Caco-2 (cell line): ENCODE data around the gene SLC44A1. TPM values are rescaled to one million over a fixed set of nuclear protein-coding genes. Genes with fewer than 3 reads are reported as not detected.

Experiments
- BruUV-seq: library from RNA; stranded (reverse); fragments of 400-500 nt; replicated peaks from 2 replicates; lab custom pipeline; 2021; lab: Mats Ljungman, UMichigan
- CTCF ChIA-PET: fragments of 300-600 bp; sonication (Branson Sonifier 250); formaldehyde crosslinking; loops from one replicate; lab custom pipeline; 2022; ENCODE audit warnings: antibody characterized with exemption; lab: Charles Lee
- POLR2A ChIA-PET: fragments of 300-600 bp; sonication (Branson Sonifier 250); formaldehyde crosslinking; loops from one replicate; lab custom pipeline; 2022; ENCODE audit warnings: antibody characterized with exemption; lab: Charles Lee
- DNase-seq, 2 experiments: peaks; one replicate each; pipeline versions ENCODE4 v3.0.0 to v3.0.0-alpha.2; 2020 to 2022
- H3K27me3 ChIP-seq: replicated peaks from 2 replicates; pipeline ENCODE4 v1.6.0; 2011; ENCODE audit warnings: low read length; ENCODE audit not compliant: control insufficient read depth, insufficient read depth
- H3K36me3 ChIP-seq: 2 replicates; pipeline ENCODE4 v1.5.1; 2011; ENCODE audit warnings: low read length; ENCODE audit not compliant: control insufficient read depth, insufficient read depth
- H3K4me1 ChIP-seq: fragments of 250-450 bp; sonication (Bioruptor Pico); 2 replicates; pipeline ENCODE4 v1.5.1; 2020; ENCODE audit warnings: mild to moderate bottlenecking
- H3K4me3 ChIP-seq: 2 replicates; pipeline ENCODE4 v1.5.1; 2011; ENCODE audit warnings: low read depth, mild to moderate bottlenecking, control low read depth, low read length
- H3K9me3 ChIP-seq: fragments of 250-450 bp; sonication (Bioruptor Pico); 2 replicates; pipeline ENCODE4 v1.5.1; 2020; ENCODE audit warnings: mild to moderate bottlenecking, moderate library complexity
- H3K27ac Mint-ChIP-seq: one replicate; pipeline ENCODE4 v1.8.0; 2022; ENCODE audit warnings: mixed read lengths; ENCODE audit not compliant: unreplicated experiment
- H3K27me3 Mint-ChIP-seq: one replicate; pipeline ENCODE4 v1.8.0; 2022; ENCODE audit warnings: mixed read lengths; ENCODE audit not compliant: insufficient read depth, unreplicated experiment
- H3K36me3 Mint-ChIP-seq: one replicate; pipeline ENCODE4 v1.8.0; 2022; ENCODE audit warnings: mild to moderate bottlenecking, mixed read lengths; ENCODE audit not compliant: insufficient read depth, unreplicated experiment
- H3K4me1 Mint-ChIP-seq: one replicate; pipeline ENCODE4 v1.8.0; 2022; ENCODE audit warnings: low read depth, mixed read lengths; ENCODE audit not compliant: unreplicated experiment
- H3K4me3 Mint-ChIP-seq: one replicate; pipeline ENCODE4 v1.8.0; 2022; ENCODE audit warnings: mild to moderate bottlenecking, moderate library complexity, mixed read lengths; ENCODE audit not compliant: unreplicated experiment
- H3K9me3 Mint-ChIP-seq: one replicate; pipeline ENCODE4 v1.8.0; 2022; ENCODE audit warnings: mixed read lengths; ENCODE audit not compliant: unreplicated experiment
- intact Hi-C: fragments of 100-400 bp; cut with micrococcal nuclease; formaldehyde crosslinking; loops from one replicate; pipeline ENCODE4 v1.10.0; 2022; ENCODE audit not compliant: unreplicated experiment
- total RNA-seq: library from RNA; stranded (reverse); gene quantifications from 2 replicates; pipeline ENCODE4 v1.2.3, GENCODE V29; 2022
- TF ChIP-seq, protein P1 (sequence below), 2 experiments: fragments of 200-600 bp in 1 of 2; IDR thresholded peaks; 1 replicate in 1 of 2; 2 replicates in 1 of 2; pipeline versions ENCODE4 v1.5.1 to v1.8.0; 2011 to 2022; ENCODE audit warnings: antibody characterized with exemption in 1 of 2, control low read depth in 1 of 2, inconsistent platforms in 1 of 2, low read depth in 1 of 2, low read length in 1 of 2, mild to moderate bottlenecking in 1 of 2, moderate library complexity in 1 of 2; ENCODE audit not compliant: insufficient read depth in 1 of 2, severe bottlenecking in 1 of 2, unreplicated experiment in 1 of 2

Gene SLC44A1
- total RNA-seq, 1 experiment from 2014 or later: 45.8 TPM

DNA sequence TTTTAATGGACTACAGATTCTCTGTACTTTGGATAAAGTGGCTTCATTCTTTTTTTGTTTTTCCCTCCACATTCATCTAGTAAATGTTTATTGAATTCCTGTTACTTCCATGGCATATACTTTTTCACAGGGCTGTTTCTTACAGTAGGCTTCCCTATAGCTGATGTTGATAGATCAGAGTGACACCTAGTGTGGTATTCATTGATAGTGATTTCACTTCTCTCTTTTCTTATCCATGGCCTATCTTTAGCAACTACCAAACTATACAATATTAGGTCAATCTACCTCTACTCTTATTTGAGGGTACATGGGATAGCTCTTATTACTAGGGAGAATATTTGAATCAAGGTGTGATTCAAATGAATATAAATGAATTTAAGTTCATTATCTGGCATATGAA is 239.2 kb downstream of the SLC44A1 start:
- TF ChIP-seq, protein P1, sequence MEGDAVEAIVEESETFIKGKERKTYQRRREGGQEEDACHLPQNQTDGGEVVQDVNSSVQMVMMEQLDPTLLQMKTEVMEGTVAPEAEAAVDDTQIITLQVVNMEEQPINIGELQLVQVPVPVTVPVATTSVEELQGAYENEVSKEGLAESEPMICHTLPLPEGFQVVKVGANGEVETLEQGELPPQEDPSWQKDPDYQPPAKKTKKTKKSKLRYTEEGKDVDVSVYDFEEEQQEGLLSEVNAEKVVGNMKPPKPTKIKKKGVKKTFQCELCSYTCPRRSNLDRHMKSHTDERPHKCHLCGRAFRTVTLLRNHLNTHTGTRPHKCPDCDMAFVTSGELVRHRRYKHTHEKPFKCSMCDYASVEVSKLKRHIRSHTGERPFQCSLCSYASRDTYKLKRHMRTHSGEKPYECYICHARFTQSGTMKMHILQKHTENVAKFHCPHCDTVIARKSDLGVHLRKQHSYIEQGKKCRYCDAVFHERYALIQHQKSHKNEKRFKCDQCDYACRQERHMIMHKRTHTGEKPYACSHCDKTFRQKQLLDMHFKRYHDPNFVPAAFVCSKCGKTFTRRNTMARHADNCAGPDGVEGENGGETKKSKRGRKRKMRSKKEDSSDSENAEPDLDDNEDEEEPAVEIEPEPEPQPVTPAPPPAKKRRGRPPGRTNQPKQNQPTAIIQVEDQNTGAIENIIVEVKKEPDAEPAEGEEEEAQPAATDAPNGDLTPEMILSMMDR (IDR thresholded peaks at IDR 0.05; ENCODE audit: insufficient read depth in 1 of 2, low read depth in 1 of 2, low read length in 1 of 2, severe bottlenecking in 1 of 2, unreplicated experiment in 1 of 2): no peak
- no peaks in the 10 kb centered on the region for H3K4me1 ChIP-seq
- no peaks in the 10 kb centered on the region for H3K27me3 ChIP-seq
- H3K36me3 ChIP-seq: no peaks in the 10 kb centered on the region
- ChIA-PET CTCF (no interaction called here), POLR2A (no interaction called here)
- no peak overlapping the region for H3K4me3 Mint-ChIP-seq
- no peaks in the 10 kb centered on the region for H3K4me1 Mint-ChIP-seq
- no peaks in the 10 kb centered on the region for H3K27me3 Mint-ChIP-seq
- H3K27ac Mint-ChIP-seq: no peak overlapping the region
- no peaks in the 10 kb centered on the region for H3K36me3 Mint-ChIP-seq
- H3K9me3 Mint-ChIP-seq: no peaks in the 10 kb centered on the region
- no TSS peak for BruUV-seq
- no peaks in the 10 kb centered on the region for H3K9me3 ChIP-seq
- DNase-seq: no peak
- intact Hi-C loops: no loop called here
- no peak overlapping the region for H3K4me3 ChIP-seq

DNA sequence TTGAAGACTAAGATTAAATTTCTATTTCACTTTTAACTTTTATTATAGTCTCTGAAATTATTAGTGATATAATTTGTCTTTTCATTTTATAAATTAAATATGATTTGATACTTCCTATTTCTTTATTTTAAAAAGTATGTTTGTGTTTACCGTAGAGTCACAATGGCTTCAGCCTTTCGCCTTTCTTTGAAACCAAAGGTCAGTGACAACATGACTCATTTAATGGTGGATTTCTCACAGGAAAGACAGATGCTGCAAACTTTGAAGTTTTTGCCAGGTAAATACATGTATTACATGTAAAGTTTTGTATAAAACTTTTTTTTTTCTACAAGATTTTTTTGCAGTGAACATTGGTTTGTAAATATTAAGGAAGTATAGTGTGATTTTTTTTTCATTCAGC is 239.8 kb downstream of the SLC44A1 start:
- intact Hi-C loops: no loop called here
- POLR2A ChIA-PET: no interaction called here

DNA sequence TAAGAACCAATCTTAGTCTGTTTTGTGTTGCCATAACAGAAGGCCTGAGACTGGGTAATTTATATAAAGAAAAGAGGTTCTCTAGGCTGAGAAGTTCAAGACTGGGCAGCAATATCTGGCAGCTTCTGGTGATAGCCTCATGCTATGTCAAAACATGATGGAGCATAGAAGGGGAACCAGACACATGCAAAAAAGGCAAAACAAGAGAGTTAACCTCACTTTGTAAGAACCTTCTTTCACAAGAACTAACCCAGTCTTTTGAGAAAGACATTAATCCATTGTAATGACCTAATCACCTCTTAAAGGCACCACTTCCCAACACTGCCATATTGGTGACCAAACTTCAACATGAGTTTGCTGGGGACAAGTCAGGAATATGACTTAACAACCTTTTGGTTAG is 240.7 kb downstream of the SLC44A1 start:
- Mint-ChIP-seq H3K27ac (no peak overlapping the region), H3K36me3 (no peaks in the 10 kb centered on the region), H3K27me3 (no peaks in the 10 kb centered on the region), H3K4me1 (no peaks in the 10 kb centered on the region), H3K9me3 (no peaks in the 10 kb centered on the region), H3K4me3 (no peak overlapping the region)
- Histone ChIP-seq H3K27me3 (no peaks in the 10 kb centered on the region), H3K4me1 (no peaks in the 10 kb centered on the region), H3K9me3 (no peaks in the 10 kb centered on the region), H3K36me3 (no peaks in the 10 kb centered on the region), H3K4me3 (no peak overlapping the region)
- TF ChIP-seq, protein P1 (IDR thresholded peaks at IDR 0.05; ENCODE audit: insufficient read depth in 1 of 2, low read depth in 1 of 2, low read length in 1 of 2, severe bottlenecking in 1 of 2, unreplicated experiment in 1 of 2): no peak
- no peak for DNase-seq
- intact Hi-C loops: no loop called here
- POLR2A ChIA-PET: no interaction called here
- no TSS peak for BruUV-seq
- CTCF ChIA-PET: no interaction called here

More for the DNA sequence above, 239.8 kb downstream of the SLC44A1 start:
- Histone ChIP-seq H3K9me3 (no peaks in the 10 kb centered on the region), H3K36me3 (no peaks in the 10 kb centered on the region), H3K27me3 (no peaks in the 10 kb centered on the region), H3K4me3 (no peak overlapping the region), H3K4me1 (no peaks in the 10 kb centered on the region)
- CTCF ChIA-PET: no interaction called here
- Mint-ChIP-seq H3K27me3 (no peaks in the 10 kb centered on the region), H3K36me3 (no peaks in the 10 kb centered on the region), H3K4me3 (no peak overlapping the region), H3K9me3 (no peaks in the 10 kb centered on the region), H3K27ac (no peak overlapping the region), H3K4me1 (no peaks in the 10 kb centered on the region)
- DNase-seq: no peak
- no TSS peak for BruUV-seq
- TF ChIP-seq, protein P1 (IDR thresholded peaks at IDR 0.05; ENCODE audit: insufficient read depth in 1 of 2, low read depth in 1 of 2, low read length in 1 of 2, severe bottlenecking in 1 of 2, unreplicated experiment in 1 of 2): no peak

Other genes with a start within 250 kb of the SLC44A1 start
- 4.7 and 5.7 TPM in 2 replicates for gene FSD1L, start 203.4 kb downstream of the SLC44A1 start, total RNA-seq